ENCODE results near the gene KLRB1.

DNA sequence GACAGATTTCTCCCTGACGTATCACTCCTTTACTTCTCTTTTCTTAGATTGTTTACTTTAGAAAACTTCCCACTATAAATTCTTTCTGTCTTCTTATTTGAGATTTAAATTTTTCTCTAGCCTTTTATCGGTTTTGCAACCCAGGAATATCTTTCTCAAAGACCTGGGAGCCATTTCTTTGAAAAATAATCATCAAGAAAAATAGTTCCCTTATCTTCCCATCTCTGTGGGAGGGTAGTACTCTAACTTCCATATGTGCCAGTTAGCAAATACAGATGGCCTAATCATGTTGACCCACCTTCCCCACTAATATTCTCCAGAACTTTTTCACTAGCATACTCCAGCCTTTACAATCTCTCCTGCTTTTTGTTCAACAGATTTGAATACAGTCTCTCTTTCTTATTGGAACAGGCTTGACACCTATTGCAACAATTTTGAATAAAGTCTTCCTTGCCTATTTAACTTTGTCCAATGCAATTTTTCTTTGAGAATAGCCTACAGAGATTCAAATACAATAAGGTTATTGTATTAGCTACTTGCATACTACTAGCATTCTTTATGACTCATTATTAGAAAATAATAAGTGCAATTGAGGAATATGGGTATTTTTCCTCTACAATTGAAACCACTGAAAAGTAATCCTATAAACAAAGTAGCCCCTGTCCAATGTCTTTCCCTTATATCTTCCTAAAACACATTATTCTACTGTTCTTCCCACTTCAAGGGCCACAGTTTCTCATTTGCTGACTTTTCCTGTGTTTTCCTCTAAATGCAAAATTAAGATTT is 27.4 kb upstream of the KLRB1 start:
- TF ChIP-seq, protein P1, sequence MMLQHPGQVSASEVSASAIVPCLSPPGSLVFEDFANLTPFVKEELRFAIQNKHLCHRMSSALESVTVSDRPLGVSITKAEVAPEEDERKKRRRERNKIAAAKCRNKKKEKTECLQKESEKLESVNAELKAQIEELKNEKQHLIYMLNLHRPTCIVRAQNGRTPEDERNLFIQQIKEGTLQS (IDR thresholded peaks at IDR 0.05), result no peak
- TF ChIP-seq, protein P2, sequence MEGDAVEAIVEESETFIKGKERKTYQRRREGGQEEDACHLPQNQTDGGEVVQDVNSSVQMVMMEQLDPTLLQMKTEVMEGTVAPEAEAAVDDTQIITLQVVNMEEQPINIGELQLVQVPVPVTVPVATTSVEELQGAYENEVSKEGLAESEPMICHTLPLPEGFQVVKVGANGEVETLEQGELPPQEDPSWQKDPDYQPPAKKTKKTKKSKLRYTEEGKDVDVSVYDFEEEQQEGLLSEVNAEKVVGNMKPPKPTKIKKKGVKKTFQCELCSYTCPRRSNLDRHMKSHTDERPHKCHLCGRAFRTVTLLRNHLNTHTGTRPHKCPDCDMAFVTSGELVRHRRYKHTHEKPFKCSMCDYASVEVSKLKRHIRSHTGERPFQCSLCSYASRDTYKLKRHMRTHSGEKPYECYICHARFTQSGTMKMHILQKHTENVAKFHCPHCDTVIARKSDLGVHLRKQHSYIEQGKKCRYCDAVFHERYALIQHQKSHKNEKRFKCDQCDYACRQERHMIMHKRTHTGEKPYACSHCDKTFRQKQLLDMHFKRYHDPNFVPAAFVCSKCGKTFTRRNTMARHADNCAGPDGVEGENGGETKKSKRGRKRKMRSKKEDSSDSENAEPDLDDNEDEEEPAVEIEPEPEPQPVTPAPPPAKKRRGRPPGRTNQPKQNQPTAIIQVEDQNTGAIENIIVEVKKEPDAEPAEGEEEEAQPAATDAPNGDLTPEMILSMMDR (IDR thresholded peaks at IDR 0.05; ENCODE audit: low read depth, low read length, missing input control), result no peak
- TF ChIP-seq TAF1 (conservative IDR thresholded peaks at IDR 0.05), result no peak
- no peak for TF ChIP-seq SP1 (IDR thresholded peaks at IDR 0.05)
- TF ChIP-seq, protein P3, sequence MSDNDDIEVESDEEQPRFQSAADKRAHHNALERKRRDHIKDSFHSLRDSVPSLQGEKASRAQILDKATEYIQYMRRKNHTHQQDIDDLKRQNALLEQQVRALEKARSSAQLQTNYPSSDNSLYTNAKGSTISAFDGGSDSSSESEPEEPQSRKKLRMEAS (IDR thresholded peaks at IDR 0.05), result no peak
- TF ChIP-seq, protein P4, sequence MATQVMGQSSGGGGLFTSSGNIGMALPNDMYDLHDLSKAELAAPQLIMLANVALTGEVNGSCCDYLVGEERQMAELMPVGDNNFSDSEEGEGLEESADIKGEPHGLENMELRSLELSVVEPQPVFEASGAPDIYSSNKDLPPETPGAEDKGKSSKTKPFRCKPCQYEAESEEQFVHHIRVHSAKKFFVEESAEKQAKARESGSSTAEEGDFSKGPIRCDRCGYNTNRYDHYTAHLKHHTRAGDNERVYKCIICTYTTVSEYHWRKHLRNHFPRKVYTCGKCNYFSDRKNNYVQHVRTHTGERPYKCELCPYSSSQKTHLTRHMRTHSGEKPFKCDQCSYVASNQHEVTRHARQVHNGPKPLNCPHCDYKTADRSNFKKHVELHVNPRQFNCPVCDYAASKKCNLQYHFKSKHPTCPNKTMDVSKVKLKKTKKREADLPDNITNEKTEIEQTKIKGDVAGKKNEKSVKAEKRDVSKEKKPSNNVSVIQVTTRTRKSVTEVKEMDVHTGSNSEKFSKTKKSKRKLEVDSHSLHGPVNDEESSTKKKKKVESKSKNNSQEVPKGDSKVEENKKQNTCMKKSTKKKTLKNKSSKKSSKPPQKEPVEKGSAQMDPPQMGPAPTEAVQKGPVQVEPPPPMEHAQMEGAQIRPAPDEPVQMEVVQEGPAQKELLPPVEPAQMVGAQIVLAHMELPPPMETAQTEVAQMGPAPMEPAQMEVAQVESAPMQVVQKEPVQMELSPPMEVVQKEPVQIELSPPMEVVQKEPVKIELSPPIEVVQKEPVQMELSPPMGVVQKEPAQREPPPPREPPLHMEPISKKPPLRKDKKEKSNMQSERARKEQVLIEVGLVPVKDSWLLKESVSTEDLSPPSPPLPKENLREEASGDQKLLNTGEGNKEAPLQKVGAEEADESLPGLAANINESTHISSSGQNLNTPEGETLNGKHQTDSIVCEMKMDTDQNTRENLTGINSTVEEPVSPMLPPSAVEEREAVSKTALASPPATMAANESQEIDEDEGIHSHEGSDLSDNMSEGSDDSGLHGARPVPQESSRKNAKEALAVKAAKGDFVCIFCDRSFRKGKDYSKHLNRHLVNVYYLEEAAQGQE (IDR thresholded peaks at IDR 0.05), result no peak
- no peak for TF ChIP-seq FOXA1 (IDR thresholded peaks at IDR 0.05)
- no peak for TF ChIP-seq RXRA (IDR thresholded peaks at IDR 0.05)
- TF ChIP-seq JUND (IDR thresholded peaks at IDR 0.05), result no peak
- TF ChIP-seq GABPA (IDR thresholded peaks at IDR 0.05 in 1 of 2, conservative IDR thresholded peaks at IDR 0.05 in 1 of 2), result no peak
- TF ChIP-seq, protein P5, sequence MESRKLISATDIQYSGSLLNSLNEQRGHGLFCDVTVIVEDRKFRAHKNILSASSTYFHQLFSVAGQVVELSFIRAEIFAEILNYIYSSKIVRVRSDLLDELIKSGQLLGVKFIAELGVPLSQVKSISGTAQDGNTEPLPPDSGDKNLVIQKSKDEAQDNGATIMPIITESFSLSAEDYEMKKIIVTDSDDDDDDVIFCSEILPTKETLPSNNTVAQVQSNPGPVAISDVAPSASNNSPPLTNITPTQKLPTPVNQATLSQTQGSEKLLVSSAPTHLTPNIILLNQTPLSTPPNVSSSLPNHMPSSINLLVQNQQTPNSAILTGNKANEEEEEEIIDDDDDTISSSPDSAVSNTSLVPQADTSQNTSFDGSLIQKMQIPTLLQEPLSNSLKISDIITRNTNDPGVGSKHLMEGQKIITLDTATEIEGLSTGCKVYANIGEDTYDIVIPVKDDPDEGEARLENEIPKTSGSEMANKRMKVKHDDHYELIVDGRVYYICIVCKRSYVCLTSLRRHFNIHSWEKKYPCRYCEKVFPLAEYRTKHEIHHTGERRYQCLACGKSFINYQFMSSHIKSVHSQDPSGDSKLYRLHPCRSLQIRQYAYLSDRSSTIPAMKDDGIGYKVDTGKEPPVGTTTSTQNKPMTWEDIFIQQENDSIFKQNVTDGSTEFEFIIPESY (IDR thresholded peaks at IDR 0.05), result no peak
- no peak for TF ChIP-seq EGR1 (IDR thresholded peaks at IDR 0.05; ENCODE audit: low read depth in 2 of 2)
- no peak for TF ChIP-seq RAD21 (IDR thresholded peaks at IDR 0.05)
